ENCODE data around the gene MYL6.

DNA sequence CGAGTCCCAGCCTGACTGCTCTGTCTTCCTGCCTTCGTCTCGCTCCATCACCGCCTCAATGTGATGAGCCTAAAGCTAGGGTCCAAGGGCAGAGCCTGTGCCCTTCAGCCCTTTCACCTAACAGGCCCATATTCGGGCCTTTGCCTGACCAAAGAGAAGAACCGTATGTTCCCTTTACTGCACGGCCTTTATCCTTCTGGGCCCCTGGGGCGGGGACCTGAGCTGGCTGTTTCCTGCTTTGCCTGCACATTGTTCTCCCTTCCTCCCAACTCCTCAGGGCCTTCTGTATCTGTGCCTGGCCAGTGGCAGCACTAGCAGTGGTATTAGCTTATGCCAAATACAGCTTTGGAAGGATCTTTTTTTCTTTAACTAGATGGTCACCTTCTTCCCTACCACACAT is 14.3 kb upstream of the MYL6 start:
- TF ChIP-seq POLR2AphosphoS5 (IDR thresholded peaks at IDR 0.05) (peak; percentile 24 to 79 (median 76)), POLR2A (IDR thresholded peaks at IDR 0.05) (no peak)
